ENCODE results near the gene STT3A. TPM values are rescaled to one million over a fixed set of nuclear protein-coding genes. Genes with fewer than 3 reads are reported as not detected.

Gene STT3A
- total and polyA plus RNA-seq, 2 of the 13 experiments (the other 11 are each of a cell fraction or from before 2014, with no cell fraction given), result 229 to 319 TPM

DNA sequence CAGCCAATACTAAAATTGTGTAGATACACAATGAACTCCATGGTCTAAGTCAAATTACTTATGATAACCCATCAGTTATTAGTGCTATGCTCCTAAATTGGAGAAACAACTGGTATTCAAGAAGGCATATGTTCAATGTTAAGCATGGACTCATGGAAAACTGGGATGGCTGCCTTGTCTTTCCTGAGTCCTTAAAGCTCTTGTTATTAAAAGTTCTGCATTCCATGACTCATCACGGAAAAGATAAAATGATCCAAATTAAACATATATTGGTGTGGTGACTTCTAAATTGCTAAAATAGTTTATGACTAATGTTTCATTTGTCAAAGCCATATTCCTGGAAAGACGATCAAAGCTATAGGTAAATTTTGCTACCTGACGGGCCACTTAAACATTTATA lies 32.8 kb upstream of the STT3A start:
- H3K9ac ChIP-seq (ENCODE audit: insufficient read depth, low read depth, low read length), result no peak overlapping the region
- no peaks in the 10 kb centered on the region for H3K79me2 ChIP-seq (ENCODE audit: insufficient read depth, low read length)
- WGBS (ENCODE audit: low lambda C conversion rate), result 40% methylated on average over 3 of the region's 3 CpGs
- FAIRE-seq (no peak), ATAC-seq (no peak), DNase-seq (ENCODE audit: low spot score) (no peak)
- H3K36me3 ChIP-seq (replicated peaks in 1 of 2; ENCODE audit: control insufficient read depth in 1 of 2, insufficient read depth in 2 of 2, low read length in 2 of 2), result no peaks in the 10 kb centered on the region
- no peak overlapping the region for H3K4me2 ChIP-seq (ENCODE audit: low read depth, low read length)
- H2AFZ ChIP-seq (ENCODE audit: low read length), result no peak overlapping the region
- H3K27ac ChIP-seq (ENCODE audit: extremely low read length, insufficient read depth, low read length), result no peak overlapping the region
- intact Hi-C loops (cut with micrococcal nuclease; ENCODE audit: unreplicated experiment), result no loop called here
- ChIA-PET POLR2A (no interaction called here), CTCF (ENCODE audit: low intra/inter-chr PET ratio, low total read pairs) (no interaction called here)
- H3K9me3 ChIP-seq (ENCODE audit: low read length), result no peaks in the 10 kb centered on the region
- H3K4me1 ChIP-seq (ENCODE audit: insufficient read depth, low read length), result peaks cover 21% of the 10 kb centered on the region
- TF ChIP-seq KLF13 (CRISPR knock-in tag; IDR thresholded peaks at IDR 0.05) (no peak), ZNF3 (CRISPR knock-in tag; IDR thresholded peaks at IDR 0.05) (no peak), BCL6 (CRISPR knock-in tag; IDR thresholded peaks at IDR 0.05) (no peak), ZNF367 (CRISPR knock-in tag; IDR thresholded peaks at IDR 0.05; ENCODE audit: borderline replicate concordance) (no peak), ZNF782 (CRISPR knock-in tag; IDR thresholded peaks at IDR 0.05; ENCODE audit: borderline replicate concordance) (no peak), DR1 (CRISPR knock-in tag; IDR thresholded peaks at IDR 0.05) (no peak), RCOR2 (CRISPR knock-in tag; IDR thresholded peaks at IDR 0.05) (no peak), GABPA (IDR thresholded peaks at IDR 0.05; ENCODE audit: low read depth, low read length) (no peak), GABPA (CRISPR knock-in tag; IDR thresholded peaks at IDR 0.05; ENCODE audit: low read depth) (no peak), RORA (CRISPR knock-in tag; IDR thresholded peaks at IDR 0.05) (no peak), ZNF558 (CRISPR knock-in tag; IDR thresholded peaks at IDR 0.05; ENCODE audit: borderline replicate concordance) (no peak), KDM5A (IDR thresholded peaks at IDR 0.05; ENCODE audit: borderline replicate concordance, low read length) (no peak), DPF2 (CRISPR knock-in tag; IDR thresholded peaks at IDR 0.05; ENCODE audit: borderline replicate concordance, low read depth) (no peak), SOX13 (IDR thresholded peaks at IDR 0.05) (no peak), SOX13 (CRISPR knock-in tag; conservative IDR thresholded peaks at IDR 0.05 in 1 of 2, IDR thresholded peaks at IDR 0.05 in 1 of 2) (no peak), RXRA (CRISPR knock-in tag; IDR thresholded peaks at IDR 0.05) (no peak), AGO1 (IDR thresholded peaks at IDR 0.05; ENCODE audit: low read depth, low read length, poor library complexity, severe bottlenecking) (no peak), SSRP1 (CRISPR knock-in tag; IDR thresholded peaks at IDR 0.05) (no peak), REPIN1 (CRISPR knock-in tag; IDR thresholded peaks at IDR 0.05; ENCODE audit: borderline replicate concordance, low read depth) (no peak)
- TF ChIP-seq, protein P1, sequence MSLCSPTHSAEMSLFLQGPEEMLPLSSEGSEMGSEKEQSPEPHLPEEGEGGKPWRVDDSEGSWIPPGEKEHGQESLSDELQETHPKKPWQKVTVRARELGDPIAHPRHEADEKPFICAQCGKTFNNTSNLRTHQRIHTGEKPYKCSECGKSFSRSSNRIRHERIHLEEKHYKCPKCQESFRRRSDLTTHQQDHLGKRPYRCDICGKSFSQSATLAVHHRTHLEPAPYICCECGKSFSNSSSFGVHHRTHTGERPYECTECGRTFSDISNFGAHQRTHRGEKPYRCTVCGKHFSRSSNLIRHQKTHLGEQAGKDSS (CRISPR knock-in tag; IDR thresholded peaks at IDR 0.05; ENCODE audit: borderline replicate concordance, low read depth), result no peak
- TF ChIP-seq, protein P2, sequence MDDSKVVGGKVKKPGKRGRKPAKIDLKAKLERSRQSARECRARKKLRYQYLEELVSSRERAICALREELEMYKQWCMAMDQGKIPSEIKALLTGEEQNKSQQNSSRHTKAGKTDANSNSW (CRISPR knock-in tag; IDR thresholded peaks at IDR 0.05; ENCODE audit: borderline replicate concordance), result no peak
- TF ChIP-seq, protein P3, sequence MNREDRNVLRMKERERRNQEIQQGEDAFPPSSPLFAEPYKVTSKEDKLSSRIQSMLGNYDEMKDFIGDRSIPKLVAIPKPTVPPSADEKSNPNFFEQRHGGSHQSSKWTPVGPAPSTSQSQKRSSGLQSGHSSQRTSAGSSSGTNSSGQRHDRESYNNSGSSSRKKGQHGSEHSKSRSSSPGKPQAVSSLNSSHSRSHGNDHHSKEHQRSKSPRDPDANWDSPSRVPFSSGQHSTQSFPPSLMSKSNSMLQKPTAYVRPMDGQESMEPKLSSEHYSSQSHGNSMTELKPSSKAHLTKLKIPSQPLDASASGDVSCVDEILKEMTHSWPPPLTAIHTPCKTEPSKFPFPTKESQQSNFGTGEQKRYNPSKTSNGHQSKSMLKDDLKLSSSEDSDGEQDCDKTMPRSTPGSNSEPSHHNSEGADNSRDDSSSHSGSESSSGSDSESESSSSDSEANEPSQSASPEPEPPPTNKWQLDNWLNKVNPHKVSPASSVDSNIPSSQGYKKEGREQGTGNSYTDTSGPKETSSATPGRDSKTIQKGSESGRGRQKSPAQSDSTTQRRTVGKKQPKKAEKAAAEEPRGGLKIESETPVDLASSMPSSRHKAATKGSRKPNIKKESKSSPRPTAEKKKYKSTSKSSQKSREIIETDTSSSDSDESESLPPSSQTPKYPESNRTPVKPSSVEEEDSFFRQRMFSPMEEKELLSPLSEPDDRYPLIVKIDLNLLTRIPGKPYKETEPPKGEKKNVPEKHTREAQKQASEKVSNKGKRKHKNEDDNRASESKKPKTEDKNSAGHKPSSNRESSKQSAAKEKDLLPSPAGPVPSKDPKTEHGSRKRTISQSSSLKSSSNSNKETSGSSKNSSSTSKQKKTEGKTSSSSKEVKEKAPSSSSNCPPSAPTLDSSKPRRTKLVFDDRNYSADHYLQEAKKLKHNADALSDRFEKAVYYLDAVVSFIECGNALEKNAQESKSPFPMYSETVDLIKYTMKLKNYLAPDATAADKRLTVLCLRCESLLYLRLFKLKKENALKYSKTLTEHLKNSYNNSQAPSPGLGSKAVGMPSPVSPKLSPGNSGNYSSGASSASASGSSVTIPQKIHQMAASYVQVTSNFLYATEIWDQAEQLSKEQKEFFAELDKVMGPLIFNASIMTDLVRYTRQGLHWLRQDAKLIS (CRISPR knock-in tag; IDR thresholded peaks at IDR 0.05), result no peak
- no peaks in the 10 kb centered on the region; a peak in 1 of 5 replicates for H3K27me3 ChIP-seq (ENCODE audit: control insufficient read depth in 1 of 2, insufficient read depth in 2 of 2, low read length in 2 of 2)
- no peak overlapping the region for H3K4me3 ChIP-seq (replicated peaks in 1 of 3; ENCODE audit: insufficient read depth in 1 of 3, low read depth in 2 of 3, low read length in 3 of 3)
- in situ Hi-C loops (cut with HindIII; ENCODE audit: extremely low pct_ligation_motif_present, low pct_unique_long_range_greater_than_20kb), result loop anchor here (10.0 kb wide), 1 partner anchor 315 kb away; no protein-coding TSS in a partner anchor
- no peaks in the 10 kb centered on the region for H4K20me1 ChIP-seq (ENCODE audit: insufficient read depth, low read length)
- BruUV-seq (replicated peaks), result no TSS peak
